Vagina (tissue), 2 donors: ENCODE results near the gene STYXL1. TPM values are rescaled to one million over a fixed set of nuclear protein-coding genes. Genes with fewer than 3 reads are reported as not detected.

Experiments
- DNase-seq, 2 donors: peaks; one replicate each; pipeline ENCODE4 v3.0.0-alpha.2; 2017; ENCODE audit errors: extremely low spot score in 2 of 2
- H3K27ac ChIP-seq: fragments of 200-600 bp; sonication (generic); one replicate; pipeline ENCODE4 v1.5.1; 2019
- H3K27me3 ChIP-seq: fragments of 200-600 bp; sonication (generic); one replicate; pipeline ENCODE4 v1.5.1; 2019
- H3K36me3 ChIP-seq, 2 donors: fragments of 200-600 bp; sonication (generic); one replicate each; pipeline ENCODE4 v1.5.1; 2017 to 2019
- H3K4me1 ChIP-seq: fragments of 200-600 bp; sonication (generic); one replicate; pipeline ENCODE4 v1.5.1; 2019
- H3K4me3 ChIP-seq, 2 donors: fragments of 200-600 bp; sonication (generic); 1 replicate in 1 of 2; 2 replicates in 1 of 2; pipeline ENCODE4 v1.5.1; 2016 to 2019
- H3K9me3 ChIP-seq: fragments of 200-600 bp; sonication (generic); one replicate; pipeline ENCODE4 v1.5.1; 2019
- CTCF ChIP-seq, 3 experiments: fragments of 450-650 bp in 2 of 3; fragments of 200-600 bp in 1 of 3; sonication (generic) in 1 of 3; IDR thresholded peaks; one replicate each; pipeline ENCODE4 v1.5.1; 2017 to 2019; ENCODE audit warnings: antibody characterized with exemption in 3 of 3, mild to moderate bottlenecking in 2 of 3, moderate library complexity in 2 of 3
- POLR2A ChIP-seq, 2 donors: fragments of 450-650 bp; IDR thresholded peaks; one replicate each; pipeline ENCODE4 v1.6.1; 2017; ENCODE audit warnings: antibody characterized with exemption in 2 of 2, mild to moderate bottlenecking in 2 of 2, moderate library complexity in 2 of 2
- POLR2AphosphoS5 ChIP-seq, 2 donors: sonication (generic); formaldehyde crosslinking; IDR thresholded peaks; one replicate each; pipeline ENCODE4 v1.9.0; 2017; ENCODE audit warnings: antibody characterized with exemption in 2 of 2, mild to moderate bottlenecking in 2 of 2, low read depth in 1 of 2; ENCODE audit not compliant: insufficient read depth in 1 of 2
- intact Hi-C: fragments of 100-400 bp; cut with DNase I; formaldehyde crosslinking; loops from one replicate; pipeline ENCODE4 v1.15.1; 2023
- total RNA-seq: library from RNA; depleted of rRNA; stranded (reverse); fragments of >200 nt; gene quantifications from one replicate; pipeline ENCODE4 v1.2.3, GENCODE V29; 2016

STYXL1 gene
- total RNA-seq, 1 donor from 2014 or later: 27.3 TPM

GRCh38 chr7:75967055-75967454 is 80.7 kb downstream of the STYXL1 start:
- TF ChIP-seq POLR2AphosphoS5 (IDR thresholded peaks at IDR 0.05; ENCODE audit: insufficient read depth in 1 of 2, low read depth in 1 of 2): no peak
- no peak for TF ChIP-seq CTCF (IDR thresholded peaks at IDR 0.05)
- TF ChIP-seq POLR2A (IDR thresholded peaks at IDR 0.05): no peak
- Histone ChIP-seq H3K27me3 (no peaks in the 10 kb centered on the region), H3K9me3 (no peaks in the 10 kb centered on the region), H3K36me3 (no peaks in the 10 kb centered on the region), H3K4me1 (peaks cover 76% of the 10 kb centered on the region), H3K4me3 (peak overlapping the region in 1 of 2 donors; percentile 25), H3K27ac (peak overlapping the region; percentile 88)
- intact Hi-C loops: no loop called here
- DNase-seq: no peak

- peak in 1 of 2 donors; percentile 91 for DNase-seq
- H3K4me1 ChIP-seq: peaks cover 70% of the 10 kb centered on the region
- TF ChIP-seq POLR2AphosphoS5 (IDR thresholded peaks at IDR 0.05; ENCODE audit: insufficient read depth in 1 of 2, low read depth in 1 of 2) (peak; percentile 73 to 81), CTCF (IDR thresholded peaks at IDR 0.05) (no peak), POLR2A (IDR thresholded peaks at IDR 0.05) (no peak)
- no peaks in the 10 kb centered on the region for H3K27me3 ChIP-seq
- H3K36me3 ChIP-seq: no peaks in the 10 kb centered on the region
- no peaks in the 10 kb centered on the region for H3K9me3 ChIP-seq
- peak overlapping the region; percentile 14 to 25 for H3K4me3 ChIP-seq
- peak overlapping the region; percentile 88 for H3K27ac ChIP-seq
- intact Hi-C loops: no loop called here
Measured at GRCh38 chr7:75966190-75966961, 81.4 kb downstream of the STYXL1 start.

- intact Hi-C loops: no loop called here
- no peaks in the 10 kb centered on the region for H3K36me3 ChIP-seq
- peaks cover 68% of the 10 kb centered on the region for H3K4me1 ChIP-seq
- TF ChIP-seq CTCF (IDR thresholded peaks at IDR 0.05): no peak
- no peak for TF ChIP-seq POLR2A (IDR thresholded peaks at IDR 0.05)
- TF ChIP-seq POLR2AphosphoS5 (IDR thresholded peaks at IDR 0.05; ENCODE audit: insufficient read depth in 1 of 2, low read depth in 1 of 2): no peak
- H3K9me3 ChIP-seq: no peaks in the 10 kb centered on the region
- peak overlapping the region; percentile 88 for H3K27ac ChIP-seq
- H3K4me3 ChIP-seq: no peak overlapping the region
- DNase-seq: no peak
- H3K27me3 ChIP-seq: no peaks in the 10 kb centered on the region
Measured at GRCh38 chr7:75965617-75966016, 82.2 kb downstream of the STYXL1 start.

- Histone ChIP-seq H3K27me3 (no peaks in the 10 kb centered on the region), H3K4me1 (peaks cover 51% of the 10 kb centered on the region), H3K36me3 (no peaks in the 10 kb centered on the region), H3K4me3 (no peak overlapping the region), H3K27ac (peak overlapping the region; percentile 77), H3K9me3 (no peaks in the 10 kb centered on the region)
- intact Hi-C loops: loop anchor here (5.0 kb wide), 1 partner anchor 46 kb away; the partner anchor contains the start of gene POR
- no peak for DNase-seq
- no peak for TF ChIP-seq POLR2A (IDR thresholded peaks at IDR 0.05)
- TF ChIP-seq POLR2AphosphoS5 (IDR thresholded peaks at IDR 0.05; ENCODE audit: insufficient read depth in 1 of 2, low read depth in 1 of 2): no peak
- no peak for TF ChIP-seq CTCF (IDR thresholded peaks at IDR 0.05)
Measured at GRCh38 chr7:75963381-75963995, 84.3 kb downstream of the STYXL1 start.
